Tibial nerve (tissue), 4 donors: ENCODE data around the gene FRMD4A. TPM values are rescaled to one million over a fixed set of nuclear protein-coding genes. Genes with fewer than 3 reads are reported as not detected.

Source experiments
- DNase-seq, 2 donors: peaks; one replicate each; pipeline ENCODE4 v3.0.0-alpha.2; 2019; ENCODE audit warnings: low spot score in 2 of 2
- H3K27ac ChIP-seq, 4 donors: fragments of 200-600 bp; sonication (generic) in 3 of 4; one replicate each; pipeline ENCODE4 v1.5.1; 2017 to 2019; ENCODE audit warnings: mild to moderate bottlenecking in 1 of 4
- H3K27me3 ChIP-seq, 2 donors: fragments of 200-600 bp; sonication (generic) in 1 of 2; one replicate each; pipeline versions ENCODE4 v1.5.1 to v1.6.0; 2017 to 2019
- H3K36me3 ChIP-seq, 3 donors: fragments of 200-600 bp; sonication (generic); one replicate each; pipeline ENCODE4 v1.5.1; 2018 to 2019
- H3K4me1 ChIP-seq, 4 donors: fragments of 200-600 bp; sonication (generic) in 3 of 4; one replicate each; pipeline ENCODE4 v1.5.1; 2017 to 2019
- H3K4me3 ChIP-seq, 4 donors: fragments of 200-600 bp; sonication (generic) in 3 of 4; one replicate each; pipeline ENCODE4 v1.5.1; 2017 to 2019; ENCODE audit warnings: mild to moderate bottlenecking in 1 of 4, moderate library complexity in 1 of 4
- H3K9me3 ChIP-seq, 4 donors: fragments of 200-600 bp; sonication (generic) in 3 of 4; one replicate each; pipeline ENCODE4 v1.5.1; 2017 to 2019
- EP300 ChIP-seq, 2 donors: sonication (generic); formaldehyde crosslinking; IDR thresholded peaks; one replicate each; pipeline ENCODE4 v1.6.1; 2017; ENCODE audit warnings: antibody characterized with exemption in 2 of 2, mild to moderate bottlenecking in 1 of 2
- POLR2A ChIP-seq, 2 donors: fragments of 450-650 bp; IDR thresholded peaks; one replicate each; pipeline ENCODE4 v1.6.1; 2017; ENCODE audit warnings: antibody characterized with exemption in 2 of 2, mild to moderate bottlenecking in 2 of 2, moderate library complexity in 2 of 2
- WGBS, 2 donors: methylation state at CpG; one replicate each; pipeline ENCODE4 v1.1.5; 2018; 5-methylcytosine and 5-hydroxymethylcytosine counted together
- total RNA-seq, 4 donors: library from RNA; depleted of rRNA; stranded (reverse); fragments of >200 nt; gene quantifications; one replicate each; pipeline ENCODE4 v1.1.0, GENCODE V29; 2016
- TF ChIP-seq, protein P1 (sequence below), 5 experiments: fragments of 200-600 bp in 3 of 5; fragments of 450-650 bp in 2 of 5; sonication (generic) in 3 of 5; IDR thresholded peaks; one replicate each; pipeline ENCODE4 v1.5.1; 2016 to 2019; ENCODE audit warnings: antibody characterized with exemption in 5 of 5, mild to moderate bottlenecking in 3 of 5, moderate library complexity in 2 of 5

The FRMD4A gene
- total RNA-seq, 4 donors from 2014 or later, result 39.8 to 89.7 (median 53.9) TPM

DNA sequence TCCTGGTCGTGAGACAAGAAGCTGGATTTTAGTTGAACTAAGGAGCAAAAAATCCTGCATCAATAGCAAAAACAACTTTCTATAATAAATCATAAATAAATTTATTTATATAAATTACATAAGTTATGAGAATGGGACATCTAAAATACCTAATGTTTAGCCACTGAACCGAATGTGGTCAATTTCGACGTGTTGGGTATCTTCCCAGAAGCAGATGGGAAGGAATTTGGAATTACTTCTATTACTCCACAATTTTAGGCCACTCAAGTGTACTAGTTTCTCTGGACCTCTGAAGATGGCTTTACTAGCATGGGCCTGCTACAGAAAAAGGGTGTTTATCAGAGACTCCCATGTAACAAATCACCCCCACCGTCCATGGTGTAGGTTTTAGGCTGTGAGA, 572.0 kb downstream of the FRMD4A start:
- Histone ChIP-seq H3K27me3 (no peaks in the 10 kb centered on the region), H3K9me3 (no peaks in the 10 kb centered on the region), H3K27ac (no peak overlapping the region), H3K4me1 (peaks cover 0 to 23% (median 0%) of the 10 kb centered on the region in 4 donors), H3K36me3 (no peaks in the 10 kb centered on the region), H3K4me3 (no peak overlapping the region)
- 78 to 80% methylated on average over 5 of the region's 5 CpGs for WGBS, 2 donors
- TF ChIP-seq EP300 (IDR thresholded peaks at IDR 0.05) (no peak), POLR2A (IDR thresholded peaks at IDR 0.05) (no peak)
- TF ChIP-seq, protein P1, sequence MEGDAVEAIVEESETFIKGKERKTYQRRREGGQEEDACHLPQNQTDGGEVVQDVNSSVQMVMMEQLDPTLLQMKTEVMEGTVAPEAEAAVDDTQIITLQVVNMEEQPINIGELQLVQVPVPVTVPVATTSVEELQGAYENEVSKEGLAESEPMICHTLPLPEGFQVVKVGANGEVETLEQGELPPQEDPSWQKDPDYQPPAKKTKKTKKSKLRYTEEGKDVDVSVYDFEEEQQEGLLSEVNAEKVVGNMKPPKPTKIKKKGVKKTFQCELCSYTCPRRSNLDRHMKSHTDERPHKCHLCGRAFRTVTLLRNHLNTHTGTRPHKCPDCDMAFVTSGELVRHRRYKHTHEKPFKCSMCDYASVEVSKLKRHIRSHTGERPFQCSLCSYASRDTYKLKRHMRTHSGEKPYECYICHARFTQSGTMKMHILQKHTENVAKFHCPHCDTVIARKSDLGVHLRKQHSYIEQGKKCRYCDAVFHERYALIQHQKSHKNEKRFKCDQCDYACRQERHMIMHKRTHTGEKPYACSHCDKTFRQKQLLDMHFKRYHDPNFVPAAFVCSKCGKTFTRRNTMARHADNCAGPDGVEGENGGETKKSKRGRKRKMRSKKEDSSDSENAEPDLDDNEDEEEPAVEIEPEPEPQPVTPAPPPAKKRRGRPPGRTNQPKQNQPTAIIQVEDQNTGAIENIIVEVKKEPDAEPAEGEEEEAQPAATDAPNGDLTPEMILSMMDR (IDR thresholded peaks at IDR 0.05), result no peak
- DNase-seq, result no peak

DNA sequence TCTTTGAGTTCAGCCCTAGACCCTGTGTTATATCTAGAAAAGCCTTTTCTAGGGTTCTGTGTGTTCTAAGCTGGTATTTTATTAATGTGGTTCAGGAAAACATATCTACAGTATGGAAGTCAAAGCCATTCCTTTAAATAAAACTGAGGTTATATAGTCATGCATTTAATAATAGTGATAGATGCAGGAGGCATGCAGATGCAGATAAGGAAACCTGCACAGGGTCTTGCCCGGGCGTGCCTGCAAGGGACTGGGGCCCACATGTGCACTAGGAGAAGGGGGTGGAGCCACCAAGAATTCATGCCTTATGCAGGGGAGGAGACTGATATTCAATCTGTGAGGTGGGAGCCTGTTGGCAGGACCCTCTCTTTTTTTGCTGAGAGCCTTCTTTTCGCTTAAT, 572.4 kb downstream of the FRMD4A start:
- Histone ChIP-seq H3K9me3 (no peaks in the 10 kb centered on the region), H3K4me3 (no peak overlapping the region), H3K27ac (peak overlapping the region in 1 of 4 donors; percentile 24), H3K27me3 (no peaks in the 10 kb centered on the region), H3K36me3 (no peaks in the 10 kb centered on the region), H3K4me1 (peaks cover 0 to 23% (median 0%) of the 10 kb centered on the region in 4 donors)
- TF ChIP-seq, protein P1 (IDR thresholded peaks at IDR 0.05), result no peak
- TF ChIP-seq POLR2A (IDR thresholded peaks at IDR 0.05), result no peak
- WGBS, 2 donors, result 90 to 91% methylated on average over 3 of the region's 3 CpGs
- DNase-seq, result no peak

DNA sequence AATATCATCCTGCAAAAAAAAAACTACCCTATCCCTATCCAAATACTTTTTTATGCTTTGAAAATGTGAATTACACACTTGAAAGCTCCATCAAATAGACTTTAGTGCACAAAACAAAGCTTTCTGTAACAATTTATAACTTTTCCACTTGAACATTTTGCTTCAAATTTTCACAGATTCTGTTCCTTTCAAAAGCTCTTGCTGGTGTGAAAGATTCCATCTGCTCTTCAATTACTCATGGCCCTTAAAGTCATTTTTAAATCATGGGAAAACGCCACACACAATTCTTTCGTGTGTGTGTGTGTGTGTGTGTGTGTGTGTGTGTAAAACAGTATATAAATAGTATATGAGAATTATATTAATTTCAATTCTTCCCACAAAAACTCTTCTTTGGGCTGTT, 576.4 kb downstream of the FRMD4A start:
- H3K9me3 ChIP-seq, result no peaks in the 10 kb centered on the region
- H3K4me1 ChIP-seq, result peaks cover 0 to 23% (median 0%) of the 10 kb centered on the region in 4 donors
- H3K27ac ChIP-seq, result no peak overlapping the region
- TF ChIP-seq, protein P1 (IDR thresholded peaks at IDR 0.05), result no peak
- TF ChIP-seq POLR2A (IDR thresholded peaks at IDR 0.05), result no peak
- no peak for TF ChIP-seq EP300 (IDR thresholded peaks at IDR 0.05)
- 85% methylated on average over 2 of the region's 2 CpGs for WGBS, 2 donors
- no peak overlapping the region for H3K4me3 ChIP-seq
- no peak for DNase-seq
- no peaks in the 10 kb centered on the region for H3K36me3 ChIP-seq
- H3K27me3 ChIP-seq, result no peaks in the 10 kb centered on the region

DNA sequence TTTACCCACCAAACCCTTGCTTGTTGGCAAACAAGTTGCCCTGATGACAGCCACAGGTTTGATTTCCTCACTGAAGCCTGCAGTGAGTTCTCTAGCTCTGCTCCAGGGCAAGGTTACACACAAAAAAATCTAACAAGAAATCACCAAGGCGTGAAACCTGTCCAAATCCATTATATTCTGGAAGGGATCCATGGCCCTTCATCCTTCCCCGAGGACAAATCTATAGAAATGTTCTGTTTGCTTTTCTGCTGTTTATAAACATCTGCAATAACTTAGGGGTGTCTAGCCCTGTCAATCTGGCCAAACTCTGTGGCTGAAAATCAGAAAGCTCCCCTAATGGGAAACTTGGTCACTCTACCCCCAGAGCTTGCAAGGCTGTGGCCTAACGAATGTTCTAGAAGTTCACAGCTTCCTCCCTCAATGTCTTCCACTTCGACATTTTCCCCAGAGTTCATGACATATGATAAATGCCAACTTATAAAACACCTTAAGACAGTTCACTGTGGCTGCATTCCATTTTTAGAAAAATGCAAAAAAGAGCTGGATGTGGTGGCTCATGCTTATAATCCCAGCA, 579.4 kb downstream of the FRMD4A start:
- Histone ChIP-seq H3K9me3 (no peaks in the 10 kb centered on the region), H3K4me1 (peaks cover 0 to 4% (median 0%) of the 10 kb centered on the region in 4 donors), H3K27me3 (no peaks in the 10 kb centered on the region), H3K36me3 (no peaks in the 10 kb centered on the region), H3K27ac (no peak overlapping the region), H3K4me3 (no peak overlapping the region)
- DNase-seq, result no peak
- 81 to 86% methylated on average over 4 of the region's 4 CpGs for WGBS, 2 donors
- TF ChIP-seq, protein P1 (IDR thresholded peaks at IDR 0.05), result no peak
- TF ChIP-seq EP300 (IDR thresholded peaks at IDR 0.05) (no peak), POLR2A (IDR thresholded peaks at IDR 0.05) (no peak)

DNA sequence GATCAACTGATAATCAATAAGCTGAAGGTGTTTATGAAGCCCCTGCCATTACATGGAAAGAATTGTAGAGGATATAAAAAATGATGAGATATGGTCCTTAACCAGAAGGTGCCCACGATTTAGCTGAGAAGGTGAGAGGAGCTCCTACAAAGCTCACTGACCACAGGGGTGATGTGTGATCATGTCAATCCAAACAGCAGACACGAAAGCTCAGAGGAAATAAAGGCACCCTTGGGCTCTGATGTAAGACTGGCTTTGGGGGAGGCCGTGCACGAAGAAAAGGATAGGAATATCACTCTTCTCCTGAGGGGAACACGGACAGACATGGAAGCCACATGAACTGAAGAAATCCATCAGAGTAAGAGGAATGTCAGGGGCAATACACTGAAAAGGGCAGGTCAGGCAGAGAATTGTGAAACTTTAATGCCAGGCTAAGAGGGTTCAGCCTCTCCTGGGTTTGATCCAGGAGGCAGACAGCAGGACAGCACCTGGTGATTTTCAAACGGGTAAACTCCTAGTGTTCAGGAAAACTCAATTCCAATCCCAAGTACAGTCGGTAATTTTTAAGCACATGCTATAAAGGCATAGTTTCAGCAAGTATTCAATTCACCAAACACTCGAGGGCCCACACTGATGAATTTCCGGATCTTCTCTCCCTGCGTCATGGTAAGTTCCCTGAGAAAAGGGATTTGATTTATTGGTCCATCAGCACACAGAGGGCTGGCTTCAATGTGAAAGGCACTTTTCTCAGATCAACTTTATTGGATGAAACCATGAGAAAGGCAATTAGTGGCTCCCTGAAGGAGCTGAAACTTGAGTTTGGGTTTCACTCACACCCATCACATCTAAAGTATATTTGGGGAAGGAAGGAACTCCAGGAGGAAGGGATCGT, 580.2 kb downstream of the FRMD4A start:
- DNase-seq, result no peak
- Histone ChIP-seq H3K36me3 (no peaks in the 10 kb centered on the region), H3K9me3 (no peaks in the 10 kb centered on the region), H3K27ac (no peak overlapping the region), H3K4me3 (no peak overlapping the region), H3K4me1 (peaks cover 0 to 11% (median 0%) of the 10 kb centered on the region in 4 donors), H3K27me3 (no peaks in the 10 kb centered on the region)
- no peak for TF ChIP-seq POLR2A (IDR thresholded peaks at IDR 0.05)
- TF ChIP-seq EP300 (IDR thresholded peaks at IDR 0.05), result no peak
- TF ChIP-seq, protein P1 (IDR thresholded peaks at IDR 0.05), result no peak
- 77 to 85% methylated on average over 11 of the region's 11 CpGs for WGBS, 2 donors
